ENCODE results near the gene MAPK11. TPM values are rescaled to one million over a fixed set of nuclear protein-coding genes. Genes with fewer than 3 reads are reported as not detected.

MAPK11 gene
- total and polyA plus RNA-seq, 10 of the 15 experiments (the other 5 are each of a cell fraction or from before 2014, with no cell fraction given), result 0.05 to 12.8 (median 3.7) TPM

DNA sequence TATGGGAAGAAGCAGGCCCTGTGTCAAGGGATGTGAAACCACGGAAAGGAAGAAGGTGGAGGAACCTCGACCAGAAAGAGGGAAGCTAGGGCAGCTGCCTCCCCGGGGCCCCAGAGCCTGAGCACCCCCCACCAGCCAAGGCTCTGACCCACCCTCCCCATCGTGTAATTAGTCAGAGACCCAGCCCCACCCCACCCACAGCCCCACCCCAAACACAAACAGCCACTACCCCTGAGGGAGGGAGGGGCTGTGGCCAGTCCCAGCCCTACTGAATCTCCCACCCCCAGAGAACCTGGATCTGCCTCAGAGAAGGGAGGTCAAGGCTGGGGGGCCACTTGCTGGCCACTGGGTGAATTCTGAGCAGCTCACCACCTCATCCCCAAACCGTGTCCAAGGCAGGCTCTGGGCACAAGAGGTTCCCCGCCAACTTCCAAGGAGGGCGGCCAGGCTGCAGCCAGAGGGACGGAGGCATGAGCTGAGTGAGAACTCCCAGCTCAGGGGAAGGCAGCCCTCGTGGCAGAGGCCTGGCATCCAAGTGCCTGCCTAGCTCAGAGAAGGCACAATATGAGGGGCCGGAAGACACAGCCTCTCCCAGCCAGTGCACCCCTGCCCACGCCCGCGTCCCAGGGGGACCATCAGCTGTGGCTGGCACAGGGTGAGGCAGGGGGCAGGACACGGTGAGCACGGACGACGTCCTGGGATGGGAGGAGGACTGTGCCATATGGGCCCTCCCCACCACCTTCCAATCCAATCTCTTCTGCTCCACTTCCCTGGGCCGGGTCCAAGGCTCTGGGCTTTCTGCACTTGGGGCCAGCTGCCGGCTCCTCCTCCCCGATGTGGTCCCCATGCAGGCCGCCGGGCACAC, 34.6 kb upstream of the MAPK11 start:
- ChIA-PET SMC1A (ENCODE audit: uncharacterized antibody, unreplicated experiment) (interaction anchor here (1.5 to 4.2 kb wide), 2 partner anchors 10 to 11 kb away, joined by 5 to 21 read pairs; no protein-coding TSS in a partner anchor), RAD21 (ENCODE audit: unreplicated experiment) (interaction anchor here (0.8 to 3.8 kb wide), 4 partner anchors 10 to 37 kb away, joined by 4 to 13 read pairs (median 8); no protein-coding TSS in a partner anchor), CTCF (interaction anchor here (0.9 to 4.0 kb wide), 6 partner anchors 10 to 277 kb away, joined by 3 to 17 read pairs (median 12); partner anchors contain the start of gene DENND6B), POLR2A (interaction anchor here (0.6 to 3.8 kb wide), 8 partner anchors 8 to 227 kb away, joined by 3 to 22 read pairs (median 4); partner anchors contain the start of gene DENND6B)
- DNase-seq (ENCODE audit: low read depth, low spot score) (no peak), FAIRE-seq (no peak), ATAC-seq (peak; percentile 2)
- Histone ChIP-seq H4K20me1 (ENCODE audit: control insufficient read depth, insufficient read depth) (peaks cover 4% of the 10 kb centered on the region; the same call in 1 of the 2 replicates), H3K79me2 (ENCODE audit: control insufficient read depth, insufficient read depth, low read length) (peaks cover 75% of the 10 kb centered on the region), H2AFZ (ENCODE audit: control insufficient read depth, low read depth, low read length) (no peak overlapping the region), H3K36me3 (ENCODE audit: control insufficient read depth in 2 of 2, insufficient read depth in 2 of 2, low read length in 1 of 2) (peaks cover 2 to 3% of the 10 kb centered on the region in 2 experiments; a peak in 2 of 4 replicates), H3K9ac (ENCODE audit: control insufficient read depth, insufficient read depth, low read length) (peak overlapping the region; percentile 96), H3K4me3 (peak overlapping the region; percentile 91), H3K9me3 (replicated peaks; ENCODE audit: control insufficient read depth, insufficient read depth, low read length) (no peaks in the 10 kb centered on the region), H3K27ac (ENCODE audit: control insufficient read depth, insufficient read depth) (peak overlapping the region; percentile 78), H3K4me2 (ENCODE audit: control insufficient read depth, insufficient read depth) (peak overlapping the region; percentile 99), H3K27me3 (replicated peaks in 1 of 2; ENCODE audit: control insufficient read depth in 2 of 2, insufficient read depth in 2 of 2, low read length in 1 of 2) (no peaks in the 10 kb centered on the region), H3K4me1 (ENCODE audit: control insufficient read depth, insufficient read depth, low read length) (peaks cover 64% of the 10 kb centered on the region)
- in situ Hi-C loops (cut with MboI), result no loop called here
- TF ChIP-seq HDGF (IDR thresholded peaks at IDR 0.05), result peak; percentile 47; the same call in 1 of the 2 replicates
- TF ChIP-seq TBL1XR1 (IDR thresholded peaks at IDR 0.05; ENCODE audit: low read depth, low read length), result no peak
- no peak for TF ChIP-seq RFX5 (IDR thresholded peaks at IDR 0.05; ENCODE audit: low read depth, low read length)
- 0 out of 2 replicates have a peak, but pooled peaks have one; percentile 28 for TF ChIP-seq GATAD2B (conservative IDR thresholded peaks at IDR 0.05; ENCODE audit: low read depth)
- TF ChIP-seq LARP7 (IDR thresholded peaks at IDR 0.05), result 0 out of 2 replicates have a peak, but pooled peaks have one; percentile 36
- TF ChIP-seq, protein P1, sequence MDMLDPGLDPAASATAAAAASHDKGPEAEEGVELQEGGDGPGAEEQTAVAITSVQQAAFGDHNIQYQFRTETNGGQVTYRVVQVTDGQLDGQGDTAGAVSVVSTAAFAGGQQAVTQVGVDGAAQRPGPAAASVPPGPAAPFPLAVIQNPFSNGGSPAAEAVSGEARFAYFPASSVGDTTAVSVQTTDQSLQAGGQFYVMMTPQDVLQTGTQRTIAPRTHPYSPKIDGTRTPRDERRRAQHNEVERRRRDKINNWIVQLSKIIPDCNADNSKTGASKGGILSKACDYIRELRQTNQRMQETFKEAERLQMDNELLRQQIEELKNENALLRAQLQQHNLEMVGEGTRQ (IDR thresholded peaks at IDR 0.05; ENCODE audit: borderline replicate concordance, low read depth, low read length), result no peak
- TF ChIP-seq POLR2AphosphoS2 (IDR thresholded peaks at IDR 0.05; ENCODE audit: low read depth, low read length), result 0 out of 2 replicates have a peak, but pooled peaks have one; percentile 8
- intact Hi-C loops (cut with micrococcal nuclease; ENCODE audit: unreplicated experiment), result no loop called here
- TSS peak; percentile 41 for BruUV-seq (replicated peaks)
- WGBS (ENCODE audit: insufficient coverage, insufficient replicate concordance, low lambda C conversion rate, missing lambda C conversion rate), result 44% methylated on average over 21 of the region's 22 CpGs

All from GM12878 (cell line).